DLD1 (cell line): Measurements from ENCODE around the gene CARD16.
"Not testable (repeated sequence)": the region's sequence is repeated elsewhere in the genome, so short reads cannot be mapped to it uniquely, and the experiment has no call there.

Experiments
- in situ Hi-C: cut with HindIII; loops from 2 replicates; pipeline ENCODE4 v1.10.0; 2017; ENCODE audit warnings: low sequenced_read_pairs

Gene CARD16

GRCh38 chr11:105051559-105051958, 6.4 kb upstream of the CARD16 start:
- in situ Hi-C loops, result no loop called here

- in situ Hi-C loops, result no loop called here
Measured at GRCh38 chr11:105049481-105049880, 4.3 kb upstream of the CARD16 start.

GRCh38 chr11:105046898-105047579, 1.9 kb upstream of the CARD16 start:
- in situ Hi-C loops, result no loop called here

- in situ Hi-C loops, result no loop called here
Measured at GRCh38 chr11:105045676-105046296, 651 bp upstream of the CARD16 start.

- in situ Hi-C loops, result no loop called here
Measured at GRCh38 chr11:105042178-105042577, 3.0 kb downstream of the CARD16 start.

GRCh38 chr11:105040703-105041102, 4.4 kb downstream of the CARD16 start:
- in situ Hi-C loops, result no loop called here

- in situ Hi-C loops, result no loop called here
Measured at GRCh38 chr11:105034813-105035620, 10.1 kb downstream of the CARD16 start, which contains the start of gene CASP1. Gene CASP1 (minus strand): TSS chr11:105035144. CDS start chr11:105035113, 31 bp downstream.

- in situ Hi-C loops, result not testable (repeated sequence)
Measured at GRCh38 chr11:105034388-105034787, 10.7 kb downstream of the CARD16 start.

GRCh38 chr11:105033781-105034180, 11.4 kb downstream of the CARD16 start:
- in situ Hi-C loops, result no loop called here

- in situ Hi-C loops, result no loop called here
Measured at GRCh38 chr11:105033343-105033742, 11.8 kb downstream of the CARD16 start.

GRCh38 chr11:105032495-105032894, 12.6 kb downstream of the CARD16 start:
- in situ Hi-C loops, result no loop called here

- in situ Hi-C loops, result no loop called here
Measured at GRCh38 chr11:105027678-105028077, 17.5 kb downstream of the CARD16 start.

GRCh38 chr11:105024394-105024793, 20.7 kb downstream of the CARD16 start:
- in situ Hi-C loops, result no loop called here

- in situ Hi-C loops, result no loop called here
Measured at GRCh38 chr11:105023003-105023402, 22.1 kb downstream of the CARD16 start, which contains the start of gene CASP5. Gene CASP5 (minus strand): TSS chr11:105023168. CDS start chr11:105023136, 32 bp downstream.

GRCh38 chr11:105022527-105022926, 22.6 kb downstream of the CARD16 start:
- in situ Hi-C loops, result no loop called here

GRCh38 chr11:105007463-105007862, 37.7 kb downstream of the CARD16 start:
- in situ Hi-C loops, result no loop called here

- in situ Hi-C loops, result no loop called here
Measured at GRCh38 chr11:105005451-105005845, 39.7 kb downstream of the CARD16 start.

GRCh38 chr11:105004021-105004420, 41.1 kb downstream of the CARD16 start:
- in situ Hi-C loops, result no loop called here

- in situ Hi-C loops, result no loop called here
Measured at GRCh38 chr11:105003151-105003550, 42.0 kb downstream of the CARD16 start.

GRCh38 chr11:105000797-105001196, 44.3 kb downstream of the CARD16 start:
- in situ Hi-C loops, result no loop called here

- in situ Hi-C loops, result no loop called here
Measured at GRCh38 chr11:105000167-105000566, 45.0 kb downstream of the CARD16 start.

GRCh38 chr11:104999721-105000120, 45.4 kb downstream of the CARD16 start:
- in situ Hi-C loops, result no loop called here
